Measurements from ENCODE around the gene KRTAP5-6. TPM values are rescaled to one million over a fixed set of nuclear protein-coding genes. Genes with fewer than 3 reads are reported as not detected.

The KRTAP5-6 gene
- total and polyA plus RNA-seq, 10 donors: not detected

DNA sequence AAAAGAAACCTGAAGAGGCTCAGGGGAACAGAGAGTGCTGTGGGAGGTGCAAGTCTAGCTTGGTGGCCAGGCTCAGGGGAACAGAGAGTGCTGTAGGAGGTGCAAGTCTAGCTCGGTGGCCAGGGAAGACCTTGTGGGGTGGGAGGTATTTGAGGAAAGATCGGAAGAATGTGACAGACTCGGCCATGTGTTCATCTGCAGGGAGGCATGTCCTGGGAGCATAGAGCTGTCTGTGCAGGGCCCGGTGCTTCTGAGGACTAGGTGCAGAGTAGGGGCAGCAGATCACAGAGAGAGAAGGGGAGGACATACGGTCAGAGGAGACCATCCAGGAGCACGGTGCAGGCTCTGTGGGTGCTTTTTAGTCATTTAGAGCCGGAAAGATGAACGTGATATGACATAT lies 42.6 kb downstream of the KRTAP5-6 start:
- Histone ChIP-seq H3K36me3 (no peaks in the 10 kb centered on the region), H3K27me3 (replicated peaks in 1 of 7) (peaks cover 0 to 9% (median 0%) of the 10 kb centered on the region in 7 donors), H3K4me3 (no peak overlapping the region), H3K27ac (no peak overlapping the region), H3K9me3 (peaks cover 0 to 29% (median 19%) of the 10 kb centered on the region in 8 donors), H3K4me1 (peaks cover 0 to 11% (median 3%) of the 10 kb centered on the region in 6 donors)
- intact Hi-C loops (cut with DNase I; ENCODE audit: low total_unique reads): no loop called here
- TF ChIP-seq POLR2AphosphoS5 (IDR thresholded peaks at IDR 0.05): peak in 2 of 3 donors; percentile 53 to 63
- no peak for TF ChIP-seq POLR2A (IDR thresholded peaks at IDR 0.05)
- 72 to 79% (median 77%) methylated on average over 8 of the region's 8 CpGs for WGBS, 5 donors
- DNase-seq: no peak

DNA sequence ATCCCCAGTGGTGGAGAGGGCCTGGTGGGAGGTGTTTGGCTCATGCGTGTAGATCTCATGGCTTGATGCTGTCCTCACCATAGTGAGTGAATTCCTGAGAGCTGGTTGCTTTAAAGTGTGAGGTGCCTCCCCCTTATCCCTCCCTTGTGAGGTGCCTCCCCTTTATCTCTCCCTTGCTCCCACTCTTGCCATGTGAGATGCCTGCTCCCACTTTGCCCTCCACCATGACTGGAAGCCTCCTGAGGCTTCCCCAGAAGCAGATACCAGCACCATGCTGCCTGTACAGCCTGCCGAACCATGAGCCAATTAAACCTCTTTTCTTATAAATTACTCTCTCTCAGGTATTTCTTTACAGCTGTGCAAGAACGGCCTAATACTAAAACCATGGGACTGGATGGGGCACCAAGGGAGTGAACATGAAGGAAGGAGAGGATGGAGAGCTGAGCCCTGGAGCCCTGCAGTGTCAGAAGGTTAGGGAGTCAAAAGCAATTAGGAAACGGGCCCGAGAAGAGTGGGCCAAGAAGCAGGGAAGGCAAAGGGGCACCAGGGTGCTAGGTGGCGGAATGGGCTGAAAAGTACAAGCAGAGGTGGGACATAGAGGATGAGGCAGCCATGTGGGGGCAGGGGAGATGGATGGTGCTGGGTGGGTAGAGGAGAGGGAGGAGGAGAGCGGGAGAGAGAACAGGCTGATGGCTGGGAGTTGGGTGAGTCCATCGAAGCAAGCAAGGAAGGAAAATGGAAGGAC lies 44.0 kb downstream of the KRTAP5-6 start:
- Histone ChIP-seq H3K27me3 (replicated peaks in 1 of 7) (no peaks in the 10 kb centered on the region), H3K36me3 (no peaks in the 10 kb centered on the region), H3K9me3 (peaks cover 0 to 24% (median 18%) of the 10 kb centered on the region in 8 donors), H3K4me3 (no peak overlapping the region), H3K27ac (no peak overlapping the region), H3K4me1 (peaks cover 10 to 22% (median 15%) of the 10 kb centered on the region in 6 donors)
- intact Hi-C loops (cut with DNase I; ENCODE audit: low total_unique reads): no loop called here
- peak; percentile 32 for DNase-seq
- WGBS, 5 donors: 82 to 86% (median 85%) methylated on average over 8 of the region's 8 CpGs
- no peak for TF ChIP-seq POLR2A (IDR thresholded peaks at IDR 0.05)
- peak in 2 of 3 donors; percentile 51 to 56 for TF ChIP-seq POLR2AphosphoS5 (IDR thresholded peaks at IDR 0.05)

DNA sequence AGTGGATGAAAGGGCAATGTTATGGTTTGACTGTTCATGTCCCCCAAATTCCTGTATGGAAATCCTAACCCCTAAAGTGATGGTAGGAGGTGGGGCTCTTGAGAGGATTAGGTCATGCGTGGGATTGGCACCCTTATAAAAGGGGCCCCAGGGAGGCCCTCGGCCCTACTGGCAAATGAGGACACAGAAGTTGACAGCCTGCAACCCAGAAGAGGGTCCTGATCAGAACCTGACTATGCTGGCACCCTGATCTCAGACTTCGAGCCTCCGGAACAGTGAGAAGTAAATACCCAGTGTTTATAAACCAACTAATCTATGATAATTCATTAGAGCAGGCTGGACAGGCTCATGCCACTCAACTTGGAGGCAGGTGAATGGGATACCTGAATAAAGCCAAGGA lies 44.7 kb downstream of the KRTAP5-6 start:
- DNase-seq: no peak
- Histone ChIP-seq H3K27ac (no peak overlapping the region), H3K9me3 (peaks cover 0 to 16% (median 10%) of the 10 kb centered on the region in 8 donors), H3K36me3 (peaks cover 0 to 4% (median 0%) of the 10 kb centered on the region in 6 donors), H3K4me3 (no peak overlapping the region), H3K4me1 (peaks cover 10 to 30% (median 23%) of the 10 kb centered on the region in 6 donors), H3K27me3 (replicated peaks in 1 of 7) (no peaks in the 10 kb centered on the region)
- intact Hi-C loops (cut with DNase I; ENCODE audit: low total_unique reads): no loop called here
- TF ChIP-seq POLR2A (IDR thresholded peaks at IDR 0.05) (no peak), POLR2AphosphoS5 (IDR thresholded peaks at IDR 0.05) (no peak)
- 80 to 85% (median 83%) methylated on average over 4 of the region's 4 CpGs for WGBS, 5 donors

DNA sequence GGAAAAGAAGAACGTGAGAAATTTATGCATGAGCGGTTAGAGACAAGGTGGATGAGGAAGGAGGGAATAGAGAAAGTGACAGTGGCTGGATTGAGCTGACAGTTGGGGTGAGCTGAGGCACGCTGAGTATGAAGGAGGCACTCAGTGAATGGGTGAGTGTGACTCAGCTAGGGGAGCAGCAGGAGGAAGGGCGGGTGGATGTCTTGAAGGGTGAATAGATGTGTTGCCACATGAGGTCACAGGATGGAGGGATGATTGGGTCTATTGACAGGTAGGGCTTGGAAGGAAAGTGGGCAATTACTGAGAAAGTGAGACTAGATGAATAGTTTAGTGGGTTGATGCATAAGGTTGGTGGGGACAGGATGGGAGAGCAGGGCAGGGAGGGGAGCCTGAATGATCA lies 45.4 kb downstream of the KRTAP5-6 start:
- TF ChIP-seq, protein P1, sequence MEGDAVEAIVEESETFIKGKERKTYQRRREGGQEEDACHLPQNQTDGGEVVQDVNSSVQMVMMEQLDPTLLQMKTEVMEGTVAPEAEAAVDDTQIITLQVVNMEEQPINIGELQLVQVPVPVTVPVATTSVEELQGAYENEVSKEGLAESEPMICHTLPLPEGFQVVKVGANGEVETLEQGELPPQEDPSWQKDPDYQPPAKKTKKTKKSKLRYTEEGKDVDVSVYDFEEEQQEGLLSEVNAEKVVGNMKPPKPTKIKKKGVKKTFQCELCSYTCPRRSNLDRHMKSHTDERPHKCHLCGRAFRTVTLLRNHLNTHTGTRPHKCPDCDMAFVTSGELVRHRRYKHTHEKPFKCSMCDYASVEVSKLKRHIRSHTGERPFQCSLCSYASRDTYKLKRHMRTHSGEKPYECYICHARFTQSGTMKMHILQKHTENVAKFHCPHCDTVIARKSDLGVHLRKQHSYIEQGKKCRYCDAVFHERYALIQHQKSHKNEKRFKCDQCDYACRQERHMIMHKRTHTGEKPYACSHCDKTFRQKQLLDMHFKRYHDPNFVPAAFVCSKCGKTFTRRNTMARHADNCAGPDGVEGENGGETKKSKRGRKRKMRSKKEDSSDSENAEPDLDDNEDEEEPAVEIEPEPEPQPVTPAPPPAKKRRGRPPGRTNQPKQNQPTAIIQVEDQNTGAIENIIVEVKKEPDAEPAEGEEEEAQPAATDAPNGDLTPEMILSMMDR (IDR thresholded peaks at IDR 0.05 in 8 of 11, conservative IDR thresholded peaks at IDR 0.05 in 3 of 11): no peak
- TF ChIP-seq POLR2AphosphoS5 (IDR thresholded peaks at IDR 0.05) (peak in 2 of 3 donors; percentile 45 to 51), POLR2A (IDR thresholded peaks at IDR 0.05) (no peak)
- Histone ChIP-seq H3K27me3 (replicated peaks in 1 of 7) (no peaks in the 10 kb centered on the region), H3K36me3 (peaks cover 0 to 11% (median 0%) of the 10 kb centered on the region in 6 donors), H3K27ac (no peak overlapping the region), H3K9me3 (peaks cover 0 to 10% (median 4%) of the 10 kb centered on the region in 8 donors), H3K4me3 (no peak overlapping the region), H3K4me1 (peaks cover 10 to 36% (median 29%) of the 10 kb centered on the region in 6 donors)
- no peak for DNase-seq
- 68 to 77% (median 72%) methylated on average over 4 of the region's 4 CpGs for WGBS, 5 donors
- intact Hi-C loops (cut with DNase I; ENCODE audit: low total_unique reads): no loop called here

DNA sequence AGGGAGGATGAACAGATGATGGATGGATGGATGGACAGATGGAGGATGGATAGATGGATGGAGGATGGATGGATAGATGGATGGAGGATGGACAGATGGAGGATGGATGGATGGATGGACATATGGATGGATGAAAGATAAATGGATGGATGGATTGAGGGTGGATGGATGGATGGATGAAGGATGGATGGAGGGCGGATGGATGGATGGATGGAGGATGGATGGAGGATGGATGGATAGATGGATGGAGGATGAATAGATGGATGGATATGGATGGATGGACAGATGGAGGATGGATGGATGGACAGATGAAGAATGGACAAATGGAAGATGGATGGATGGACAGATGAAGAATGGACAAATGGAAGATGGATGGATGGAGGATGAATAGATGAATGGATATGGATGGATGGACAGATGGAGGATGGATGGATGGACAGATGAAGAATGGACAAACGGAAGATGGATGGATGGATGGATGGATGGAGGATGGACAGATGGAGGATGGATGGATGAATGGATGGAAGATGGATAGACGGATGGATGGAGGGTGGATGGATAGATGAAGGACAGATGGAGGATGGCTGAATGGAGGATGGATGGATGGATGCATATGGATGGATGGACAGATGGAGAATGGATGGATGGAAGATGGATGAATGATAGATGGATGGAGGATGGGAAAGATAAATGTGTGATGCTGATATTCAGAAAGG lies 46.0 kb downstream of the KRTAP5-6 start:
- Histone ChIP-seq H3K27me3 (replicated peaks in 1 of 7) (peaks cover 0 to 4% (median 0%) of the 10 kb centered on the region in 7 donors), H3K9me3 (peaks cover 0 to 3% (median 0%) of the 10 kb centered on the region in 8 donors), H3K36me3 (peaks cover 0 to 17% (median 0%) of the 10 kb centered on the region in 6 donors), H3K4me3 (no peak overlapping the region), H3K4me1 (peaks cover 10 to 43% (median 32%) of the 10 kb centered on the region in 6 donors), H3K27ac (no peak overlapping the region)
- no peak for DNase-seq
- 86 to 94% (median 92%) methylated on average over 3 of the region's 3 CpGs for whole genome bisulfite sequencing, 5 donors
- intact Hi-C loops (cut with DNase I; ENCODE audit: low total_unique reads): no loop called here
- TF ChIP-seq, protein P1 (IDR thresholded peaks at IDR 0.05 in 8 of 11, conservative IDR thresholded peaks at IDR 0.05 in 3 of 11): no peak
- TF ChIP-seq POLR2AphosphoS5 (IDR thresholded peaks at IDR 0.05): no peak
- TF ChIP-seq POLR2A (IDR thresholded peaks at IDR 0.05): no peak

Data from spleen (tissue), 11 donors.